Tibial nerve (tissue), 4 donors: ENCODE data around the gene STARD13. TPM values are rescaled to one million over a fixed set of nuclear protein-coding genes. Genes with fewer than 3 reads are reported as not detected.

Source experiments
- DNase-seq, 2 donors: peaks; one replicate each; pipeline ENCODE4 v3.0.0-alpha.2; 2019; ENCODE audit warnings: low spot score in 2 of 2
- H3K27ac ChIP-seq, 4 donors: fragments of 200-600 bp; sonication (generic) in 3 of 4; one replicate each; pipeline ENCODE4 v1.5.1; 2017 to 2019; ENCODE audit warnings: mild to moderate bottlenecking in 1 of 4
- H3K27me3 ChIP-seq, 2 donors: fragments of 200-600 bp; sonication (generic) in 1 of 2; one replicate each; pipeline versions ENCODE4 v1.5.1 to v1.6.0; 2017 to 2019
- H3K36me3 ChIP-seq, 3 donors: fragments of 200-600 bp; sonication (generic); one replicate each; pipeline ENCODE4 v1.5.1; 2018 to 2019
- H3K4me1 ChIP-seq, 4 donors: fragments of 200-600 bp; sonication (generic) in 3 of 4; one replicate each; pipeline ENCODE4 v1.5.1; 2017 to 2019
- H3K4me3 ChIP-seq, 4 donors: fragments of 200-600 bp; sonication (generic) in 3 of 4; one replicate each; pipeline ENCODE4 v1.5.1; 2017 to 2019; ENCODE audit warnings: mild to moderate bottlenecking in 1 of 4, moderate library complexity in 1 of 4
- H3K9me3 ChIP-seq, 4 donors: fragments of 200-600 bp; sonication (generic) in 3 of 4; one replicate each; pipeline ENCODE4 v1.5.1; 2017 to 2019
- CTCF ChIP-seq, 5 experiments: fragments of 200-600 bp in 3 of 5; fragments of 450-650 bp in 2 of 5; sonication (generic) in 3 of 5; IDR thresholded peaks; one replicate each; pipeline ENCODE4 v1.5.1; 2016 to 2019; ENCODE audit warnings: antibody characterized with exemption in 5 of 5, mild to moderate bottlenecking in 3 of 5, moderate library complexity in 2 of 5
- EP300 ChIP-seq, 2 donors: sonication (generic); formaldehyde crosslinking; IDR thresholded peaks; one replicate each; pipeline ENCODE4 v1.6.1; 2017; ENCODE audit warnings: antibody characterized with exemption in 2 of 2, mild to moderate bottlenecking in 1 of 2
- POLR2A ChIP-seq, 2 donors: fragments of 450-650 bp; IDR thresholded peaks; one replicate each; pipeline ENCODE4 v1.6.1; 2017; ENCODE audit warnings: antibody characterized with exemption in 2 of 2, mild to moderate bottlenecking in 2 of 2, moderate library complexity in 2 of 2
- WGBS, 2 donors: methylation state at CpG; one replicate each; pipeline ENCODE4 v1.1.5; 2018; 5-methylcytosine and 5-hydroxymethylcytosine counted together
- total RNA-seq, 4 donors: library from RNA; depleted of rRNA; stranded (reverse); fragments of >200 nt; gene quantifications; one replicate each; pipeline ENCODE4 v1.1.0, GENCODE V29; 2016

STARD13 gene
- total RNA-seq, 4 donors from 2014 or later: 52.7 to 125 (median 80.0) TPM

DNA sequence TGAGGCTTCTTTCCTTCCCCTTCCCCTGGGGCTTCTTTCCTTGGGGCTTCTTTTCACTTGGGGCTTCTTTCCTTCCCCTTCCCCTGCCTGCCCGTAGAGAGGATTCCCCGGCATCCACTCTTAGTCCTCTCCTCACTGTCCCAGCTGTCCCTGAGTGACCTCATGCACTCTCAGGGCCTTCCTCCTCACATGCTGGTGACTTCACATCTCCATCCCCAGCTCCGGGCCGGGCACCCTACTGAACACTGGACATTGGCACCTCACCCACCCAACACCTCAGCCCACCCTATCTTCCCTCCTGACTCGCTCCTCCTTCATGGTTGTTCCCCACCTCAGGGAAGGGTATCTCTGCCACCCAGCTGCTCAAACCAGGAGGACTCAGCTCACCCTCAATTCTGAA, 130.6 kb downstream of the STARD13 start:
- no peak for DNase-seq
- WGBS, 2 donors: 63 to 65% methylated on average over 5 of the region's 5 CpGs
- Histone ChIP-seq H3K36me3 (peaks cover 0 to 47% (median 0%) of the 10 kb centered on the region in 3 donors), H3K27me3 (no peaks in the 10 kb centered on the region), H3K27ac (peak overlapping the region in 3 of 4 donors; percentile 50 to 87 (median 82)), H3K4me1 (peaks cover 0 to 70% (median 21%) of the 10 kb centered on the region in 4 donors), H3K9me3 (no peaks in the 10 kb centered on the region), H3K4me3 (no peak overlapping the region)
- no peak for TF ChIP-seq EP300 (IDR thresholded peaks at IDR 0.05)
- TF ChIP-seq CTCF (IDR thresholded peaks at IDR 0.05): no peak
- no peak for TF ChIP-seq POLR2A (IDR thresholded peaks at IDR 0.05)

DNA sequence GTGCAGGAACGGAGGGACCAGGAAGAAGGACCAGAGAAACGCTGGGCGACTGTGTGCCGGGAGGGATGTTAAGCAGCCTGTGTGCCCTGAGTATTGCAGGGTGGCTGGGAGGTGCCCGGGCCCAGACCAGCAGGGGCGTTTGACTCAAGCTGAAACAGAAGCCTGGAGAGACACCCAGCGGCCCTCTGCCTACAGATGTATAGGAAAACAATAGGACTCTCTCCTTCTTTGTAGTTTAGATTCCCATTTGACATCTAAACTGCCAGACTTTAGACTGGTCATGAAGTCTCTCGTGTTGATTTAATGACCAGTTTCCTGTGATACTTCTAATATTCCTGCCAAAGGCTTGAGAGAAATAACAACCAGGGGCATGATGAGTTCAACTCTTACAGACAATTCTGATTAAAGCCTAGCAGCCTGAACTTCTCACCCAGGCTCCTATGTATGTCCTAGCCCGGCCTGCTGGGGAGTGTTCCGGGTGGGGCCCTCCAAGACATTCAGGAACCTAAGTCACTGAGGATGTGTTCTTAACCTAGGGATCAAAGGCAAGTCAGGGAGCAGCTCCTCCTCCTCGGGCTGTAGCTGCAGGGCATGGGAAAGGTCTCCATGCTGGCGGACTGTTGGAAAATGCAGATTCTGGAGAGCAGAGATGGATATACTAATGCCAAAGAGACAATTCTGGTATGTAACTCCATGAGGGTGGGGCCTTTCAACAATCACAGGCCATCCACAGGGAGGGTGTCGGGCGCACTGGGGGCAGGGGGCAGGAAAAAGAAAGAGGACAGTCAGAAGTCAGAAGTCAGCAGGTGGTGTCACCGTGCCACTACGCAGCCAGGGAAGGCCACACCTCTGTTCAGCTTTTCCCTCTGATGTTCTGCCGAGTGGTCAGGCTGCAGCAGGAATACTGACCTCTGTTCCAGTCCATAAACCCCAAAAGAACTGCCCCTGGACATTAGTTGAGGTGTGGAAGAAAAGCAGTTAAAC, 131.8 kb downstream of the STARD13 start:
- H3K27me3 ChIP-seq: no peaks in the 10 kb centered on the region
- DNase-seq: no peak
- no peak overlapping the region for H3K4me3 ChIP-seq
- H3K9me3 ChIP-seq: no peaks in the 10 kb centered on the region
- TF ChIP-seq EP300 (IDR thresholded peaks at IDR 0.05) (peak in 1 of 2 donors; percentile 65), POLR2A (IDR thresholded peaks at IDR 0.05) (no peak), CTCF (IDR thresholded peaks at IDR 0.05) (peak in 2 of 5 experiments; percentile 9 to 22)
- 35 to 40% methylated on average over 17 of the region's 17 CpGs for WGBS, 2 donors
- peaks cover 0 to 62% (median 19%) of the 10 kb centered on the region in 4 donors for H3K4me1 ChIP-seq
- H3K27ac ChIP-seq: peak overlapping the region; percentile 44 to 87 (median 66)
- H3K36me3 ChIP-seq: peaks cover 0 to 44% (median 0%) of the 10 kb centered on the region in 3 donors

- peaks cover 0 to 30% (median 0%) of the 10 kb centered on the region in 3 donors for H3K36me3 ChIP-seq
- no peak for TF ChIP-seq POLR2A (IDR thresholded peaks at IDR 0.05)
- TF ChIP-seq EP300 (IDR thresholded peaks at IDR 0.05): no peak
- no peak for TF ChIP-seq CTCF (IDR thresholded peaks at IDR 0.05)
- WGBS, 2 donors: 78 to 81% methylated on average over 3 of the region's 3 CpGs
- H3K9me3 ChIP-seq: no peaks in the 10 kb centered on the region
- DNase-seq: no peak
- peak overlapping the region in 2 of 4 donors; percentile 82 to 87 for H3K27ac ChIP-seq
- H3K4me3 ChIP-seq: no peak overlapping the region
- no peaks in the 10 kb centered on the region for H3K27me3 ChIP-seq
- peaks cover 0 to 63% (median 19%) of the 10 kb centered on the region in 4 donors for H3K4me1 ChIP-seq
These were observed 133.2 kb downstream of the STARD13 start for GRCh38 chr13:33152389-33152788.

- peak overlapping the region in 2 of 4 donors; percentile 8 to 87 for H3K27ac ChIP-seq
- H3K36me3 ChIP-seq: peaks cover 0 to 26% (median 0%) of the 10 kb centered on the region in 3 donors
- no peak for DNase-seq
- no peaks in the 10 kb centered on the region for H3K9me3 ChIP-seq
- H3K4me3 ChIP-seq: no peak overlapping the region
- WGBS, 2 donors: 91 to 93% methylated on average over 5 of the region's 5 CpGs
- H3K27me3 ChIP-seq: no peaks in the 10 kb centered on the region
- H3K4me1 ChIP-seq: peaks cover 0 to 72% (median 20%) of the 10 kb centered on the region in 4 donors
- TF ChIP-seq CTCF (IDR thresholded peaks at IDR 0.05) (no peak), EP300 (IDR thresholded peaks at IDR 0.05) (no peak), POLR2A (IDR thresholded peaks at IDR 0.05) (no peak)
These were observed 134.9 kb downstream of the STARD13 start for GRCh38 chr13:33150662-33151061.

GRCh38 chr13:33150126-33150525, 135.4 kb downstream of the STARD13 start:
- H3K4me3 ChIP-seq: no peak overlapping the region
- DNase-seq: no peak
- H3K27me3 ChIP-seq: no peaks in the 10 kb centered on the region
- peak overlapping the region in 2 of 4 donors; percentile 8 to 87 for H3K27ac ChIP-seq
- WGBS, 2 donors: 41 to 48% methylated on average over 1 of the region's 1 CpG
- peaks cover 0 to 25% (median 0%) of the 10 kb centered on the region in 3 donors for H3K36me3 ChIP-seq
- no peak for TF ChIP-seq POLR2A (IDR thresholded peaks at IDR 0.05)
- TF ChIP-seq EP300 (IDR thresholded peaks at IDR 0.05): no peak
- no peak for TF ChIP-seq CTCF (IDR thresholded peaks at IDR 0.05)
- H3K9me3 ChIP-seq: no peaks in the 10 kb centered on the region
- peaks cover 0 to 70% (median 21%) of the 10 kb centered on the region in 4 donors for H3K4me1 ChIP-seq
